ENCODE data around the gene COMMD8. TPM values are rescaled to one million over a fixed set of nuclear protein-coding genes. Genes with fewer than 3 reads are reported as not detected.

Gene COMMD8
- total RNA-seq, 1 donor from 2014 or later: 20.8 TPM

DNA sequence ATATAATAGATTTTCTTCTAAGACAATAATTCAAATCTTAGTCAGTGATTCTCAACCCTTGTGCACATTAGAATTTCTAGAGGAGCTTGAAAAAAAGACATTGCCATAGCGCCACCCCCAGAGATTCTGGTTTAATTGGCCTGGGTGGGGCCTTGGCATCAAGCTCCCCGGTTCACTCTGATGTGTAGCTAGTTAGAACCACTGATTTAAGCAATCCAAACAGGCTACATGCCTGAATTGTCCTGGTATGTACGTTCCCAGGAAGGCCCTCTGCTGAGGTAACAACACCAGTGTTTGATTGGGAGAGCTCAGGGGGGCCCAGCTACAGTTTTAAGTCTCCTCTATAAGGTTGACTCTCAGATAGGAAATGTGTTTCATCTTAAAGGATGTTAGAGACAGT lies 20.2 kb upstream of the COMMD8 start:
- peaks cover 22% of the 10 kb centered on the region for H3K4me1 Mint-ChIP-seq (ENCODE audit: low read depth)
- peaks cover 1% of the 10 kb centered on the region for H3K9me3 Mint-ChIP-seq (ENCODE audit: low read depth)
- TF ChIP-seq, protein P1, sequence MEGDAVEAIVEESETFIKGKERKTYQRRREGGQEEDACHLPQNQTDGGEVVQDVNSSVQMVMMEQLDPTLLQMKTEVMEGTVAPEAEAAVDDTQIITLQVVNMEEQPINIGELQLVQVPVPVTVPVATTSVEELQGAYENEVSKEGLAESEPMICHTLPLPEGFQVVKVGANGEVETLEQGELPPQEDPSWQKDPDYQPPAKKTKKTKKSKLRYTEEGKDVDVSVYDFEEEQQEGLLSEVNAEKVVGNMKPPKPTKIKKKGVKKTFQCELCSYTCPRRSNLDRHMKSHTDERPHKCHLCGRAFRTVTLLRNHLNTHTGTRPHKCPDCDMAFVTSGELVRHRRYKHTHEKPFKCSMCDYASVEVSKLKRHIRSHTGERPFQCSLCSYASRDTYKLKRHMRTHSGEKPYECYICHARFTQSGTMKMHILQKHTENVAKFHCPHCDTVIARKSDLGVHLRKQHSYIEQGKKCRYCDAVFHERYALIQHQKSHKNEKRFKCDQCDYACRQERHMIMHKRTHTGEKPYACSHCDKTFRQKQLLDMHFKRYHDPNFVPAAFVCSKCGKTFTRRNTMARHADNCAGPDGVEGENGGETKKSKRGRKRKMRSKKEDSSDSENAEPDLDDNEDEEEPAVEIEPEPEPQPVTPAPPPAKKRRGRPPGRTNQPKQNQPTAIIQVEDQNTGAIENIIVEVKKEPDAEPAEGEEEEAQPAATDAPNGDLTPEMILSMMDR (IDR thresholded peaks at IDR 0.05; ENCODE audit: unreplicated experiment): no peak
- no peaks in the 10 kb centered on the region for H3K36me3 Mint-ChIP-seq (ENCODE audit: insufficient read depth)
- H3K27me3 Mint-ChIP-seq: no peaks in the 10 kb centered on the region
- DNase-seq (ENCODE audit: low spot score, unreplicated experiment): no peak
- peak overlapping the region; percentile 73 for H3K27ac Mint-ChIP-seq
- H3K4me3 Mint-ChIP-seq (ENCODE audit: low read depth): no peak overlapping the region

DNA sequence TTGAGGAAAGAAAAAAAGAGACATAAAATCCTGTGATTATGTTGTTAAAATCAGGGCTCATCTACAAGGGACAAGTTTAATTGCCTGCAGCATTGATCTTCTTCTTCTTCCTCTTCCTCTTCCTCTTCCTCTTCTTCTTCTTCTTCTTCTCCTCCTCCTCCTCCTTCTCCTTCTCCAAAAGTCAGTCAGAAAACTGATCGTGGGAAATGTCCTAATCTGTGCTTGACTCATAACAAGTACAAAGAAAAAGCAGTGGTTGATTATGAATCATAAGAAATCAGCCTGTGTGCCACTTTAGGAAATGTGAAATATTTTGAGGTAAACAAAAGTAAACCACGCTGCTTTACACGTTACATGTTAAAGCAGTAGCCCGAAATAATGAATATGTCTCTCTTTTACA lies 18.8 kb upstream of the COMMD8 start:
- H3K9me3 Mint-ChIP-seq (ENCODE audit: low read depth): no peaks in the 10 kb centered on the region
- H3K27me3 Mint-ChIP-seq: no peaks in the 10 kb centered on the region
- H3K27ac Mint-ChIP-seq: no peak overlapping the region
- H3K36me3 Mint-ChIP-seq (ENCODE audit: insufficient read depth): no peaks in the 10 kb centered on the region
- TF ChIP-seq, protein P1 (IDR thresholded peaks at IDR 0.05; ENCODE audit: unreplicated experiment): no peak
- H3K4me3 Mint-ChIP-seq (ENCODE audit: low read depth): no peak overlapping the region
- peaks cover 22% of the 10 kb centered on the region for H3K4me1 Mint-ChIP-seq (ENCODE audit: low read depth)
- DNase-seq (ENCODE audit: low spot score, unreplicated experiment): no peak

DNA sequence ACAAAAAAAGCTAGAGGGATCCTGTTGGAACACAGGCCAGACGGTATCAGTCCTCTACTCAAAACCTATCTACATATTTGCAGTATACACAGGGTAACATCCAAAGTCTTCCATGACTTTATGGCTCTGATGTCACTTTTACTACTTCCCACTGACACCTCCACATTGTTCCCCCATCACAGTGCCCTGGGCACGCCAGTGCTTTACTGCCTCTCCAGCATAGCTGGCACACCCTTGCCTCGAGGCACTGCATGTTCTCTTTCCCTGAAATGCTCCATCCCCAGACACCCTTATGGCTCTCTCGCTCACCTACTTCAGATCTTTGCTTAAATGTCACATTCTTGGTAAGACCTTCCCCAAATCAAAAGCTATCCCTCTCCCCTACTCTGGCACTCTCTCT lies 15.3 kb upstream of the COMMD8 start:
- Mint-ChIP-seq H3K27me3 (no peaks in the 10 kb centered on the region), H3K4me1 (ENCODE audit: low read depth) (peaks cover 13% of the 10 kb centered on the region), H3K4me3 (ENCODE audit: low read depth) (no peak overlapping the region), H3K36me3 (ENCODE audit: insufficient read depth) (no peaks in the 10 kb centered on the region), H3K27ac (no peak overlapping the region), H3K9me3 (ENCODE audit: low read depth) (no peaks in the 10 kb centered on the region)
- TF ChIP-seq, protein P1 (IDR thresholded peaks at IDR 0.05; ENCODE audit: unreplicated experiment): no peak
- no peak for DNase-seq (ENCODE audit: low spot score, unreplicated experiment)

DNA sequence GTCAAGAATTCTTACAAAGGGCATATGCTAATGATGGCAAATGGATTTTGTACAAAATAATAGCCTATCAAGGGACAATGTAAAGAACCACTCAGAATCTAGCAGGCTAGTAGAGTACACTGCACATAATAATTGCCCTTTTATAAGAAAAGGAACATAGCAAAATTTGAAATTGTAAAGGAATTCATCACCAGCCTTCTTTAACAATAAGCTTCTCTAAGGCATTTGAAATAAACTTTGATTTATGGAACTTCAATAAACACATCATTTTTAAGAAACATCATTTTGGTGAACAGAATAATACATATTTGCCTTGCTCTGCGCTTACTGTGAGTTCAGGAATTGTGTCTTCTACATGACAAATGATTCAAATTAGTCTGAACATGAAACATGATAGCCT lies 11.9 kb upstream of the COMMD8 start:
- Mint-ChIP-seq H3K27ac (no peak overlapping the region), H3K27me3 (no peaks in the 10 kb centered on the region), H3K36me3 (ENCODE audit: insufficient read depth) (no peaks in the 10 kb centered on the region), H3K9me3 (ENCODE audit: low read depth) (no peaks in the 10 kb centered on the region), H3K4me1 (ENCODE audit: low read depth) (peaks cover 21% of the 10 kb centered on the region), H3K4me3 (ENCODE audit: low read depth) (no peak overlapping the region)
- DNase-seq (ENCODE audit: low spot score, unreplicated experiment): no peak
- TF ChIP-seq, protein P1 (IDR thresholded peaks at IDR 0.05; ENCODE audit: unreplicated experiment): no peak

DNA sequence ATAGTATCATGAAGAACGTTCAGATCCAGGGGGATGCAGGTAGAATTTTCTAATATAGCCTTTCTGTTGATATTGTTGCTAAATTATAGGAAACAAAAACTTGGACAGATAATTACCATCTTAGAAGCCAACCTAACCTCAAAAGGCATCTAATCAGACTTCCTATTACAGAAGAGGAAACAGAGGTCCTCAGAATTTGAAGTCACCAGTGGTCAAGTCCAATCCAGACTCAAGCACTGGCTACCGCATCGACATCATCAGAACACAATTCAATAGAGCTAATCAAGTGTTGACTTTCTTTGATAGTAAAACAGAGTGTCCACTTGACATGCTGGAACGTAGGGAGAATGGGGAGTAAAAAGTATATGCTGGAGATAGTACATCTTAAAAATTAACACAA lies 11.3 kb upstream of the COMMD8 start:
- peaks cover 23% of the 10 kb centered on the region for H3K4me1 Mint-ChIP-seq (ENCODE audit: low read depth)
- TF ChIP-seq, protein P1 (IDR thresholded peaks at IDR 0.05; ENCODE audit: unreplicated experiment): no peak
- no peak overlapping the region for H3K27ac Mint-ChIP-seq
- H3K27me3 Mint-ChIP-seq: no peaks in the 10 kb centered on the region
- H3K9me3 Mint-ChIP-seq (ENCODE audit: low read depth): no peaks in the 10 kb centered on the region
- no peak overlapping the region for H3K4me3 Mint-ChIP-seq (ENCODE audit: low read depth)
- DNase-seq (ENCODE audit: low spot score, unreplicated experiment): no peak
- no peaks in the 10 kb centered on the region for H3K36me3 Mint-ChIP-seq (ENCODE audit: insufficient read depth)
